Smooth muscle cell (in vitro differentiated cells): ENCODE data around the gene GPX5. TPM values are rescaled to one million over a fixed set of nuclear protein-coding genes. Genes with fewer than 3 reads are reported as not detected.

Experiments used
- DNase-seq: peaks from one replicate; lab custom pipeline; 2025; ENCODE audit not compliant: unreplicated experiment; lab: John Stamatoyannopoulos, UW
- H2AFZ ChIP-seq: fragments of 200-600 bp; sonication (generic); 2 replicates; pipeline ENCODE4 v1.6.0; 2016; ENCODE audit warnings: antibody characterized with exemption, low read depth, mild to moderate bottlenecking
- H3F3A ChIP-seq: fragments of 200-600 bp; sonication (generic); 2 replicates; pipeline ENCODE4 v1.6.0; 2017; ENCODE audit warnings: antibody characterized with exemption, low read depth
- H3K27ac ChIP-seq: fragments of 200-600 bp; sonication (generic); 2 replicates; pipeline ENCODE4 v1.5.1; 2016; ENCODE audit warnings: low read depth, mild to moderate bottlenecking
- H3K27me3 ChIP-seq: fragments of 200-600 bp; sonication (generic); 2 replicates; pipeline ENCODE4 v1.6.1; 2016; ENCODE audit warnings: low read depth, mild to moderate bottlenecking
- H3K36me3 ChIP-seq: fragments of 200-600 bp; sonication (generic); 2 replicates; pipeline ENCODE4 v1.5.1; 2016; ENCODE audit warnings: low read depth
- H3K4me1 ChIP-seq: fragments of 200-600 bp; sonication (generic); 2 replicates; pipeline ENCODE4 v1.5.1; 2016; ENCODE audit warnings: low read depth
- H3K4me2 ChIP-seq: fragments of 200-600 bp; sonication (generic); 2 replicates; pipeline ENCODE4 v1.6.0; 2016; ENCODE audit warnings: mild to moderate bottlenecking
- H3K4me3 ChIP-seq: fragments of 200-600 bp; sonication (generic); 2 replicates; pipeline ENCODE4 v1.5.1; 2016; ENCODE audit warnings: mild to moderate bottlenecking
- H3K79me2 ChIP-seq: fragments of 200-600 bp; sonication (generic); 2 replicates; pipeline ENCODE4 v1.6.0; 2016; ENCODE audit warnings: low read depth, mild to moderate bottlenecking
- H3K9ac ChIP-seq: fragments of 200-600 bp; sonication (generic); 2 replicates; pipeline ENCODE4 v1.6.0; 2016; ENCODE audit warnings: low read depth
- H3K9me3 ChIP-seq: fragments of 200-600 bp; sonication (generic); replicated peaks from 2 replicates; pipeline ENCODE4 v1.5.1; 2016; ENCODE audit warnings: low read depth
- H4K20me1 ChIP-seq: fragments of 200-600 bp; sonication (generic); 2 replicates; pipeline ENCODE4 v1.6.0; 2016; ENCODE audit warnings: low read depth
- CTCF ChIP-seq: fragments of 200-600 bp; sonication (generic); IDR thresholded peaks from 2 replicates; pipeline ENCODE4 v1.5.1; 2017; ENCODE audit warnings: borderline replicate concordance, mild to moderate bottlenecking, antibody characterized with exemption; ENCODE audit not compliant: insufficient read depth, poor library complexity, severe bottlenecking
- WGBS: methylation state at CpG from one replicate; pipeline ENCODE4 v1.1.7; 2016; ENCODE audit warnings: low lambda C conversion rate; 5-methylcytosine and 5-hydroxymethylcytosine counted together
- polyA plus RNA-seq: library from polyadenylated mRNA; unstranded; fragments of >200 nt; fragmentation: Nextera tagmentation; extraction: Ambion mirVana; gene quantifications from 2 replicates; pipeline ENCODE4 v1.2.1, GENCODE V29; 2016
- total RNA-seq: library from RNA; depleted of rRNA; stranded (reverse); fragments of >200 nt; gene quantifications from 2 replicates; pipeline ENCODE4 v1.2.3, GENCODE V29; 2014

GPX5 gene
- total and polyA plus RNA-seq, 2 experiments from 2014 or later = 9.5 to 12.8 TPM

- no peak overlapping the region for H3K4me2 ChIP-seq
- no peak overlapping the region for H3K27ac ChIP-seq
- no peak overlapping the region for H3K4me3 ChIP-seq
- peaks cover 49% of the 10 kb centered on the region for H3K27me3 ChIP-seq
- H2AFZ ChIP-seq = no peak overlapping the region
- H3F3A ChIP-seq = no peaks in the 10 kb centered on the region
- TF ChIP-seq CTCF = no peak
- no peaks in the 10 kb centered on the region for H3K9me3 ChIP-seq
- H3K9ac ChIP-seq = no peak overlapping the region
- no peaks in the 10 kb centered on the region for H4K20me1 ChIP-seq
- H3K36me3 ChIP-seq = no peaks in the 10 kb centered on the region
- WGBS = 76% methylated on average over 4 of the region's 4 CpGs
- DNase-seq = no peak
- H3K79me2 ChIP-seq = no peaks in the 10 kb centered on the region
- peaks cover 10% of the 10 kb centered on the region for H3K4me1 ChIP-seq
Measured at GRCh38 chr6:28551891-28552666, 26.4 kb downstream of the GPX5 start.

- peaks cover 15% of the 10 kb centered on the region for H3K4me1 ChIP-seq
- TF ChIP-seq CTCF = no peak
- H3K4me2 ChIP-seq = no peak overlapping the region
- H3F3A ChIP-seq = no peaks in the 10 kb centered on the region
- H3K27me3 ChIP-seq = peaks cover 55% of the 10 kb centered on the region
- H3K9ac ChIP-seq = no peak overlapping the region
- no peak overlapping the region for H2AFZ ChIP-seq
- no peak overlapping the region for H3K4me3 ChIP-seq
- no peaks in the 10 kb centered on the region for H3K9me3 ChIP-seq
- H3K36me3 ChIP-seq = no peaks in the 10 kb centered on the region
- 70% methylated on average over 8 of the region's 8 CpGs for WGBS
- H3K27ac ChIP-seq = no peak overlapping the region
- no peaks in the 10 kb centered on the region for H4K20me1 ChIP-seq
- no peak for DNase-seq
- H3K79me2 ChIP-seq = no peaks in the 10 kb centered on the region
Measured at GRCh38 chr6:28553384-28553985, 27.8 kb downstream of the GPX5 start.

DNA sequence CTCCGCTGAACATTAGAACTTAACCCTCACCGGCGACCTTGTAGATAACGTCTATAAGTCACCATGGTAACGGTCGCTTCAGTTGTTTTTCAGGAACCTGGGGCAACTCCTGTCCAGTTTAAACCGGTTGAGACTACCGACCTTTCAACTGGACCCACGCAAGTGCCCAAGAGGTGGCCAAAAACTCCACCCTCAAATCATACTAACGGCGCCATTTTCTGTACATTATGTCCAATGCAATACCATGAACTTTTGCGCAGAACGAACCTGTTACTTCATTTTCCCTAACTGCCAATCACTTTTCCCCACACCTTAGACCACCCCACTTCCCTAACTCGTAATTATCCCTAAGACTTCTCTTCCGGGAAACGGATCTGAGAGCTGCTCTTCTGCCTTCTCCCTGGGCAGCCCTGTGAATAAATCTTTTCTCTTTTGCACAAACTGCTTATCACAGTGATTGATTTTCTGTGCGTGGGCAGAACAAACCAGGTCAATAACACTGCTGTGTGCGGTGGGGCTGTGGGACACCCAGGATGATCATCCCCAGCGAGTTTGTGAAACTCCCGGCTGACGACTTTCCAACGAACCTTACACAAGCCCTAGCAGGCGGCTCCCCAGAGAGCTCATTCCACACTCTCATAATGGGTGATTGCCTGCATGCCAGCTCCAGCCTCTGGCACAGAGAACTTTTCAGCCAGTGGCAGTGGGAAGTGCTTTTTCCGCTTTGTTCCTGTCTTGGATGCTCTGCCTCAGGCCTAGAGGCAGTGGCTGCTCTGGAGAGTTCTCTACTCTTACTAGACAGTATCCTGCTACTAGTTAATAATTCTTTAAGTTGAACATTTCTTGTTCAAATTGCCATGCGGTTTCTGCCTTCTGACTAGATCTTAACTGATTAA, 28.6 kb downstream of the GPX5 start:
- Histone ChIP-seq H3K4me2 (no peak overlapping the region), H3K79me2 (no peaks in the 10 kb centered on the region), H3K27me3 (peaks cover 63% of the 10 kb centered on the region), H4K20me1 (no peaks in the 10 kb centered on the region), H3K4me3 (peak overlapping the region; percentile 10), H3K9me3 (no peaks in the 10 kb centered on the region), H3K9ac (no peak overlapping the region), H3K36me3 (no peaks in the 10 kb centered on the region), H2AFZ (no peak overlapping the region), H3K27ac (no peak overlapping the region), H3K4me1 (peaks cover 15% of the 10 kb centered on the region), H3F3A (no peaks in the 10 kb centered on the region)
- no peak for TF ChIP-seq CTCF
- 64% methylated on average over 25 of the region's 25 CpGs for WGBS
- DNase-seq = no peak
